Stimulated activated CD8-positive, alpha-beta memory T cell treated with anti-CD3 and anti-CD28 coated beads, Interleukin-7, amount 100 ng/mL, for 4 hours (primary cell): ENCODE results near the gene NMT1.

ENCODE experiments used
- DNase-seq, 2 donors: peaks; one replicate each; pipeline ENCODE4 v3.0.0-alpha.2; 2020; ENCODE audit warnings: low read depth in 2 of 2

NMT1 gene

GRCh38 chr17:45150911-45151809 is 90.0 kb downstream of the NMT1 start:
- DNase-seq, result no peak

- DNase-seq, result no peak
These were observed 93.9 kb downstream of the NMT1 start for GRCh38 chr17:45155029-45155428.

GRCh38 chr17:45155483-45155882 is 94.4 kb downstream of the NMT1 start:
- no peak for DNase-seq

- DNase-seq, result no peak
These were observed 95.1 kb downstream of the NMT1 start for GRCh38 chr17:45156242-45156641.
